HG03457 (cell line): ENCODE data around the gene ZNF490.
A peak's percentile ranks its signal among the peaks of the same experiment; 100 is the strongest.
"Not testable (repeated sequence)": the region's sequence is repeated elsewhere in the genome, so short reads cannot be mapped to it uniquely, and the experiment has no call there.

ENCODE experiments used
- ATAC-seq: cut with Tn5 transposase; IDR thresholded peaks from one replicate; pipeline ENCODE4 v1.9.1; 2021; ENCODE audit warnings: moderate number of reproducible peaks; ENCODE audit not compliant: unreplicated experiment

The ZNF490 gene

DNA sequence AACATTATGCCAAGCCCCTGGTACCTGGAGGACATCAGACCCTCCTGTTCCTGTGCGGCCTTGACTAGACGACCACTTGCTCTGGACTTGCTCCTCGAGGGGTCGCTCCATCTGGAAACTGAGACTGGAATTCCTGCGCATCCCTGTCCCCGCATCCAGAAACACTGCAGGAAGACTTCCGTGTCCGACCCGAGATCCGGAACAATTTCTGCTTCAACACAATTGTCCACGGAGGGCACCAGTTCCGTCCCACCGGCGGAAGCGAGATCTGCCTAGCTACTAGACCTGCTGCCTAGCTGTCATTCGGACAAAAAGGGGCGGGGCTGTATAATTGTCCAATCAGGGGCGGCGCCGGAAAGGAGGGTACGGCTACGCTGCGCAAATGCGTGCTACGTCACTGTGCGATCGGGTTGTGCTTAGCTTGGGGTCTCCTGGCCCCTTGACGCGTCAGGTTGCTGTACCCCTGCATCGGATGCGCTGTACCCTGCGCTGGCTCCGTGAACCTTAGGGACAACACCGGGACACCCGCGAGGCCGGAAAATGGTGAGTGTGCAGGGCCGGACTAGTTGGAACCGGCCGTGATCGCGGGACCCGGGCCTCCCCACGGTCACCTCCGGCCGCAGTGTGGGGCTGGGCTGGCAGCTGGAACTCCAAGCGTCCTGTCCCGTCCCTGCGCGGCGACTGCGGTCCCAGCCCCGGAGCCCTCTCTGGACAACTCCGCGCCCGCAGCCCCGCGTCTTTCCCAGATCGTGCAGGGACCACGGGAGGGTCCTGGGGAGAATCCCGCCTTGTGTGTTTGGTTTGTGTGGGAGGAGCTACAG lies at the start of gene ZNF490, which contains the start of gene ZNF791:
ZNF490 (minus strand) TSS at position 274 of the 821 bp plus-strand sequence; CDS start at position 141, 133 bp downstream.
ZNF791 (plus strand) TSS at position 381 of the 821 bp plus-strand sequence; CDS start at position 541, 160 bp downstream.
- peak; percentile 41 for ATAC-seq

DNA sequence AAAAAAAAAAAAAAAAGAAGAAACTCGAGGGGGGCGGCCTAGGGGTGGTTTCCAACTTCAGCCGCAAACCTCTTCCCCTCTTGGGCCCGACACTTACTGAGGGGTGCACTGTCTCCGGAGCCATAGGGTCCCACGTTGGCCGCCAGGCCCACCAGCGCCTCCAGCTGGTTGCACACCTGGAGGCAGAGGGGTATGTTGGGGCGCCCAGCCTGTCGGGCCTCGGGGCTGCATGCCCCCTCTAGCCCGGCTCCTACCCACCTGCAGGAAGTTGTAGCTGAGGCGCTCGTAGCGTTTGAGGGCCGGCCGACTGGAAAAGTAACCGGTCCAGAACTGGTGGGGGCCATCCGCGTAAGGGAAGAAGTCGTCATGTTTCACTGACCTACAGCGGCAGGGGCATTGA lies 47.4 kb upstream of the ZNF490 start:
- ATAC-seq: no peak

DNA sequence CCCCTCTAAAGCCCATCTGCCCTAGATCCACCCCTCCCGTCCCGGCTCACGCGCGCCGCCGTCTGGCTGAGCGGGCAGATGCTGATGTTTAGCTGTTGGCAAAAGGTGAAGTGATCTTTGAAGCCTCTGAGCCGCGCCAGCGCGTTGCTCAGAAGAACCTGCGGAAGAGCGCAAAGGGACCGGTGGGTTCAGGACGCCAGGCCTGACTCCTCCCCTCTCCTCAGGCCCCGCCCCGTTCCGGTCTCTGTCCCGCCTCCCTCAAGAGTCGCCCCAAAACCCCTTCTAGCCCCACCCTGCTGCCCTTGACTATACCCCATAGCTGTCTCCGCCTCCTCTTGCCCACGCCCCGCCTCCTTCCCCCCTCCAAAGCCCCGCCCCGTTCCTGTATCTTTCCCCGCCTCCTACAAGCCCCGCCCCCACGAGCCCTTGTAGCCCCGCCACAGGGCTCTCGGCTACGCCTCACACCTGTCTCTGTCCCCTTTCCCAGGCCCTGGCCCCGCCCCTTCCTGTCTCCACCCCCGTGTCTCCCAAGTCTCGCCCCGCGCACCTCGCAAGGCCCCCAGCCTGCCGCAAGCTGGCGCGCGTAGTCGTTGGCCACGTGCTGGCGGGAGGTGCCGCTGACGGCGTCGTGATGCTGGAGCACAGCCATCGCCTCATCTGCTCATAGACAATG lies 46.4 kb upstream of the ZNF490 start:
- no peak for ATAC-seq

DNA sequence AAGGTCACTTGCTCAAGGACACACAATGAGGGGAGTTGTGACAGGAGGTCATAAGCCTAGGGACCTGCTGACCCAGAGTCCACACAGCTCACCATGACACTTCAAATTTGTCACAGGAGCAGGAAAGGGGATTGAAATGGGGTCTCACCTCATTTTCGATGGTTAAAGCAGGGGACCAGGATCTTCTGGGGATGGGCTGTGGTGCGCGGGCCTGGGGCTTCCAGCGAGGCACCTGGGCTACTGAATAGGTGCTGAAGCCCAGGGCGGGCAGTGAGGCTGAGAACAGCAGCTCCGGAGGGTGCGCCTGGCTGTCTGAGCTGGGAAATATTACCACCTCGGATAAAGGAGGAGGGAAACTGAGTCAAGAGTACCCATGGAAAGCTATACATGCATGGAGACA lies 44.9 kb upstream of the ZNF490 start:
- ATAC-seq: no peak

DNA sequence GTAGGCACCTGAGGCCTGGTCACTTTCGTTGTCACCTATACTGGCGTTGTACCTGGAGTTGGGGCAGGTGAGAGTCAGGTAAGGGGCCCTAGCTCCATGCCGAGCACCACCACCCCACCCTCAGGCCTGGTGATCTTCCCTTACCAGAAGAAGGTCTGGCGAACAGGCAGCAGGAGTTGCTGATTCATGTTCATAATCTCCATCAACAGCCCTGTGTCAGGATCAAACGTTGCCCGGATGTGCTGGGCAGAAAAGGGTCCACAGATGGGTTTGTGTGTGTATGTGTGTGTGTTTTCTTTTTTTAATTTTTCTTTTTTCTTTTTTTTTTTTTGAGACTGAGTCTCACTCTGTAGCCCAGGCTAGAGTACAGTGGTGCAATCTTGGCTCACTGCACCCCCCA lies 41.6 kb upstream of the ZNF490 start:
- no peak for ATAC-seq

DNA sequence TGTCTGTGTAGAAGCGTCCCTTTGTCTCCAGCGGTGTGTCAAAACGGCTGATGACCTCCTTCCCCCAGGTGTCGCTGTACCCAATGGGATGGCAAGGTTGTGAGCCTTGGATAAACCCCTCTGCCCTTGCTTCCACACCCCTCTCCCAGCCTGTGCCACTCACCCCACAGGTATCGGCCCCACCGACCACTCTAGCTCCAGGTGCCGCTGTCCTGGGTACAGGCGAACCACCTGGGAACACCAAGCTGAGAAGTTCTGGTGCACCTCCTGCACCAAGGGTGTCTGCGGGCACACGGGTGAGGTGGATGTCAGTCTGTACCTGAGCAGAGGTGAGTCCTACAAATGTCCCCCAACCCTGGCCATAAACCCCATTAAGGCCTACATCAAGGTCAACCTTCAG lies 39.3 kb upstream of the ZNF490 start:
- ATAC-seq: no peak

DNA sequence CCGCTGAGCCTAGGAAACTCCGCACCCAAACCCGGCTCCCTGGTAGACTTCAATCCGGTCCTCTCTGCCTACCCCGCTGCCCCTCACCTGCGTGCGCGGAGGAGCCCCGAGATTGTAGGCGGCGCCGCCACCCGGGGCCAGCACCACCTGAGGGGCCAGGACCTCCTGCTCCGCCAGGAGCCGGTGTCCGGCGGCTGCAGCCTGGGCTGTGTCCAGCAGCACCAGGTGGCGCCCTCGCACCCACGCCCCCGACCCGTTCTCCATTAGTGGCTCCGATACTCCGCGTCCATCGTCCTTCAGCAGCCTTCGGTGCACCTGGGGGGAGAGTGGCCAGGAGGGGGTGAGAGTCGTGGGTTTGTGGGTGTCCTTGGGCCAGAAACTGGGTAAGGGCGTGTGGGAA lies 37.5 kb upstream of the ZNF490 start:
- ATAC-seq: no peak

DNA sequence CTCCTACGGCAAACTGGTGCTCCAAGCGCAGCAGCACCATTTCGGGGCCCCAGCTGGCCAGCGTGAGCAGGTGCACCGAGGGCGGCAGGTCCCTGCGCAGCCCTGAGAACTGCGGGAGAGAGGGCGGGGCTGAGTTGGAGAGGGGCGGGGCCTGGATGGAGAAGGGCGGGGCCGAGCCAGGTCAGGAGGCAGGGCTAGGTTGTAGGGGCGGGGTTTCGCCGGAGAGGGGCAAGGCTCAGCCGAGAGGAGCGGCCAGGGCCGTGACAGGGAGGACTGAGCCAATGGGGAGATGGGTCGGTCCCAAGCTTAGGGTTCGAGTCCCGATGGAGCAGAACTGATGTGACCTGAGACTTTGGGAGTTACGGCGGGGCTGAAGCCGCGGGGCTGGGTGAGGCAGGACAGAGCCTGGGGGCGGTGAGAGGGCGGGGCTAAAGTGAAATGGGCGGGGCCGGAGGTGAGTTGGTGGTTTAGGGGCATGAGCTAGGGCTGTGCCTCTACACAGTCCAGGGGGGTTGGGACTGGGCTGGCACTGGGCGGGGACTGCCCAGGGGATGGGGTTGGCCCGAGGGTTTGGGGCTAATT lies 37.0 kb upstream of the ZNF490 start:
- ATAC-seq: no peak

DNA sequence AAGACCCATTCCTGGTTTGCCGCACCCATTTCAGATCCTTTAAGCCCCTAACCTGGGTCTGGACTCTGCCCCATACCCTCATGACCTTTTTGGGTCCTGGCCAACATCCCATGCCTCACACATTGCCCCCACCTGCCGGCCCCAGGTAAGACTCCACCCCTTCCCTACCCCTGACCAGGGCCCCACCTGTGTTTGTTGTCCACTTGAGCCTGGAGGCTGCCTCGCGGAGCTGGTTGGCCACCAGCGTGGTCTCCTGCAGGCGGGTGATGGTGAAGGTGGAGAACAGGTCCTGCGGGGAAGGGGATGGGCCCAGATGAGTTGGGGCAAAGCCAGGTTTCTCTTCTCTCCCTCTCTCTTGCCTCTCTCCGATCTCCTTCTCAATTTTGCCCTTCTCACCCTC lies 36.4 kb upstream of the ZNF490 start:
- ATAC-seq: no peak

DNA sequence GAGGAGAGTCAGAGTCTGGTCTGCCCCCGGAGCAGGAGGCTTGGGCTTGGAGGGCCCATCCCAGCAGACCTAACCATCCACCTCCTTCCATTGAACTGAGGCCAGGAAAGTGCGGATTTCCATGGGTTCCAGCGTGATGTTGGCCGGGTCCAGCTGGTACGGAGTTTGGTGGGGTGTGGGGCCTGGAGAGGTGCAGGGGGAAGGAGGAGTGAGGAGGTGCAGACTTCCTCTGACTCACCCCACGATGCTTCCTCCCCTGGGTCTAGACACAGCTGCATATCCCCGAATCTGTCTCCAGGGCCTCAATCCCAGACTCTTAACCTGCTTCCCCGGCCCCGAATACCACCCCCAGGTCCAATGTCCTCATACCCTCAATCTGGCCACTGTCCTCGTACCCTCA lies 35.9 kb upstream of the ZNF490 start:
- no peak for ATAC-seq

DNA sequence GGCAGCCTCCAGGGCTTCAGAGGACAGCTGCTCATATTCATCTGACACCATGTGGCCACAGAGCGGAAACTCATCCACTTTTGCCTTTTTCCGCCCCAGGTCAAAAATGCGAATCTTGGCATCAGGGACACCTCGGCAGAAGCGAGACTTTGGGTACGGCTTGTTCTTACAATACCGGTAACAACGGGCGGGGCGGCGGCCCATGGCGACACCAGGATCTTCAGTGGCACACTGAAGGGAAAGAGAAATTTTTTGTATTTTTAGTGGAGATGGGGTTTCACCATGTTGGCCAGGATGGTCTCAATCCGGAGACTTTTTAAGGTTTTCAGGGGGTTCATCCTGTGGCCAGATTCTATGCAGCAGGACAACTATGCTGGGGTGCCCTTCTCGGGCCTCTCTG lies 33.1 kb upstream of the ZNF490 start:
- not testable (repeated sequence) for ATAC-seq

DNA sequence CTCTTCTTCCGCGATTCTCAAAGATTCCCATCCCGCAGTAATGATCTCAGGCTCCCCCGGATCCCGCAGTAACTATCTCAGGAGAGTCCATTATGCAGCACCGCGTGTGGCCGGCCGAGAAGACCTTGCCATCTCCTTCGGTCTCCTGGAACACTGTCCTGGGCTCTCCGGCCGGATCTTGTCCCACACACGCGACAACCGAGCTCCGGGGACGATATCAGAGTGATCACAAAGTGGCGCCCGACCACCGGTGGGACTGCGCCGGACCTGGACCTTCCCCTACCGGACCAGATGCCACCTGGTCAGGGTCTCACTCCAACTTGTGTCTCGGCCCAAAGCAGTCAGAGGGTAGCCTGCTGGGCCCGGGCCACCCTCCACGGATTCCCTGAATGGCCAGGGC lies 31.9 kb upstream of the ZNF490 start:
- no peak for ATAC-seq

DNA sequence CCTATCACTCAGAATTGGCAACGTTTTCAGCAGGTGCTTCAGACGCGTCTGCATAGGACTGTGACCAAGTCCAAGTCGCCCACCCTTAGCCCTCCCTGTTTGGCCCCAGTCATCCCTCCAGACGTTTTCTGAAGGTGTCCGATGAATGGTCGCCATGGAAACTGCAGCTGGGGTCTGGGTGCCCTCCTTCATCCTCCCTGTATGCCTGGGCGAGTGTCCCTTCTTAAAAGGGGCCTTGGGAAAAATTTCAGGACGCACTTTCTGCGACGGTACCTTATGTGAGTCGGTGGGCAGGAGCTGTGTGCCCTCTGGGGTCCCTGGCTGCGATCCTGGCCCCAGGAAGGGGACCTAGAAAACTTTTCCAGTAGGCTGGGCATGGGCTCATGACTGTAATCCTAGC lies 30.8 kb upstream of the ZNF490 start:
- no peak for ATAC-seq

DNA sequence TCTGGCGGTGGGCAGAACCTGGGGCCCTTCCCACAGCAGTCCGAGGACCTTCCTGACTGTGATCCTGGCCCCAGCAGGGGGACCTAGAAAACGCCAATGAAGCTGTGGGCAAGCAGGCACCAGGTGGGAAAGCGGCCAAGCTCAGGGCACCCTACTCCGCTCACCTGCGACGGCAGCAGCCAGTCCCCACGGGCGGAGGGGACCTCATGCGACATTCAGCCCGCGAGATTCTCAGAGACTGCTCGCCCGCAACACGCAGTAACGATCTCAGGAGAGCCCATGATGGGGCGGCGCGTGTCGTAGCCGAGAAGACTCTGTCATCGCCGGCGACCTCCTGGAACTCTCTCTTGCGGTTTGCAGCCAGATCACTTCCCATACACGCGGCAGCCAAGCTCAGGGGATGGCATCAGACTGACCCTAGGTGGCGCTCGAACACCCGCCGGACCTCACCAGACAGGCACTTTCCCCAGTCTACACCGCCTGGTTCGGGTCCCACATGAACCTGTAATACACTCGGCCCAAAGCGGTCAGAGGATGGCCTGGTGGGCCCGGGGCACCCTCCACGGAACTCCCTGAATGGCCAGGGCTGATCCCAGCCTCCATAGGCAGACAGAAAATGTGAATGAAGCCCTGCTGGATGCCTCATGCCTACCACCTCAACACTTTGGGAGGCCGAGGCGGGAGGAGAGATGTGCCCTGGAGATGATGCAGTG lies 29.4 kb upstream of the ZNF490 start:
- no peak for ATAC-seq

DNA sequence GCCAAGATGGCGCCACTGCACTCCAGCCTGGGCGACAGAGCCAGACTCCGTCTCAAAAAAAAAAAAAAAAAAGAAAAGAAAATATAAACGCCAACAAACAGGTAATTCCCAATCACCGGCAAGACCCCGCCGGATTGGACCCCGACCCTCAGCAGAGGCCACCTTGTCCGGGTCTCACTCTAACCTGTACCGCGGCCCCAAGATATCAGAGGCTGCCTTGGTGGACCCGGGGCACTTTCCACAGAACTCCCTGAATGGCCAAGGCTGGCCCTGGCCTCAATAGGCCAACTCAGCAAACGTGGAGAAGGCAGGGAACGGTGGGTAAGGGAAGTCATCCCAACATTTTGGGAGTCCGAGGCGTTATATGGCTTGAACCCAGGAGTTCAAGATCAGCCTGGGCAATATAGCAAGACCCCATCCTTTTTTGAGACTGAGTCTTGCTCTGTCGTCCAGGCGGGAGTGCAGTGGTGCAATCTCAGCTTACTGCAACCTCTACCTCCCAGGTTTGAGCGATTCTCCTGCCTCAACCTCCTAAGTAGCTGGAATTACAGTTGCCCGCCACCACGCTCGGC lies 28.1 kb upstream of the ZNF490 start:
- ATAC-seq: no peak

DNA sequence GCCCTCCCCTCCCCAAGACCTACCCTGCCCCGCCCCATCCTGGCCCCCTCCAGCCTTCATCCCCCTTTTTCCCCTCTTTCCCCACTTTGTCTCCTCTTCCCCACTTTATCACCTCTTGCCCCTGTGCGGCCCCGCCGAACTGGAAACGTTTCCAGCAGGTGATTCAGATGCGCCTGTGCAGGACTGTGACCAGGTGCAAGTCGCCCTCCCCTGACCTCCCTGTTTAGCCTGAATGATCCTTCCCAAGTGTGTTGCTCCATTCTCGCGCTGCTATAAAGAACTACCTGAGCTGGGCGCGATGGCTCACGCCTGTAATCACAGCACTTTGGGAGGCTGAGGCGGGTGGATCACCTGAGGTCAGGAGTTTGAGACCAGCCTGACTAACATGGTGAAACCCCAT lies 26.0 kb upstream of the ZNF490 start:
- no peak for ATAC-seq

DNA sequence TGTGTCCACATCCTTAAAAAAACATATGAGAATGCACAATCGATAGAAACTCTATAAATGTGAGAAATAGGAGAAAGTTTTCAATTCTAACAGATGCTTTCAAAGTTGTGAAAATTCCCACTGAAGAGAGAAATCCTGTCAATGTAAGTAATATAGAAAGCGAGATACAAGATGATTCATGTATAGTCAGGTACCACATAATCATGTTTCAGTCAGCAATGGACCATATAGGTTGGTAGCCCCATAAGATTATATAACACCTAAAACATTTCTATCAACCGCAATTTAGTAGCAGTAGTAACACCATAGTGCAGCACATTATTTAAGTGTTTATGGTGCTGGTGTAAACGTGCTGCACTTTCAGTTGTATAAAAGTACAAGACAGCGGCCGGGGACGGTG lies 18.6 kb upstream of the ZNF490 start:
- ATAC-seq: no peak

DNA sequence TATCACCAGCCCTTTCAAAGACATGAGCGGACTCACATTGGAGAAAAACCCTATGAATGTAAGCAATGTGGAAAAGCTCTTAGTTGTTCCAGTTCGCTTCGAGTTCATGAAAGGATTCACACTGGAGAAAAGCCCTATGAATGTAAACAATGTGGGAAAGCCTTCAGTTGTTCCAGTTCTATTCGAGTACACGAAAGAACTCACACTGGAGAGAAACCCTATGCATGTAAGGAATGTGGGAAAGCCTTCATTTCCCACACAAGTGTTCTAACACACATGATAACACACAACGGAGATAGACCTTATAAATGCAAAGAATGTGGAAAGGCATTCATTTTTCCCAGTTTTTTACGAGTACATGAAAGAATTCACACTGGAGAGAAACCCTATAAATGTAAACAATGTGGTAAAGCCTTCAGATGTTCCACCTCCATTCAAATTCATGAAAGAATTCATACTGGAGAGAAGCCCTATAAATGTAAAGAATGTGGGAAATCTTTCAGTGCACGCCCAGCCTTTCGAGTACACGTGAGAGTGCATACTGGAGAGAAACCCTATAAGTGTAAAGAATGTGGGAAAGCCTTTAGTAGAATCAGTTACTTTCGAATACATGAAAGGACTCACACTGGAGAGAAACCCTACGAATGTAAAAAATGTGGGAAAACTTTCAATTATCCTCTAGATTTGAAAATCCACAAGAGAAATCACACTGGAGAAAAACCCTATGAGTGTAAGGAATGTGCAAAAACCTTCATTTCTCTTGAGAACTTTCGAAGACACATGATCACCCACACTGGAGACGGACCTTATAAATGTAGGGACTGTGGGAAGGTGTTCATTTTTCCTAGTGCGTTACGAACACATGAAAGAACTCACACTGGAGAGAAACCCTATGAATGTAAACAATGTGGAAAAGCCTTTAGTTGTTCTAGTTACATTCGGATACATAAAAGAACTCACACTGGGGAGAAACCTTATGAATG lies 17.7 kb upstream of the ZNF490 start:
- no peak for ATAC-seq

DNA sequence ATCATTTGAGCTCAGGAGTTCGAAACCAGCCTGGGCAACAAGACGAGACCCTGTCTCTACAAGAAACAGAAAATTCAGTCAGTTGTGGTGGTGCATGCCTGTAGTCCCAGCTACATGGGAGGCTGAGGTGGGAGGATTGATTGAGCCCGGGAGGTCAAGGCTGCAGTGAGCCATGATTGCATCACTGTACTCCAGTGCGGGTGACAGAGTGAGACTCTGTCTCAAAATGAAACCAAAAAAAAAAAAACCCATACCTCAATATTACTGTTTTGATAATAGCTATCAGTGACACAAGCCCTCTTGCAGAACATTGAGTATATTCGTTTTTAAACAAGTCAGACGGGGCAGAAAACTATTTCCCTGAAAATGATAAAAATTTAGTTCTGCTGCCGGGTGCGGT lies 16.3 kb upstream of the ZNF490 start:
- no peak for ATAC-seq
